Stimulated activated naive CD8-positive, alpha-beta T cell treated with anti-CD3 and anti-CD28 coated beads, Interleukin-15, amount 100 ng/mL, for 72 hours (primary cell): ENCODE measurements around the gene CCNQ.

Experiments
- ATAC-seq: fragments of 150-1000 bp; cut with Tn5 transposase; 2 replicates; pipeline ENCODE4 v1.10.0; 2021; ENCODE audit warnings: mild to moderate bottlenecking, moderate library complexity
- DNase-seq, 2 donors: peaks; one replicate each; pipeline ENCODE4 v3.0.0; 2021 to 2022
- H3K27ac Mint-ChIP-seq, 2 donors: one replicate each; pipeline ENCODE4 v1.8.0; 2022; ENCODE audit warnings: mild to moderate bottlenecking in 2 of 2, mixed read lengths in 2 of 2, moderate library complexity in 2 of 2
- H3K27me3 Mint-ChIP-seq: one replicate; pipeline ENCODE4 v1.8.0; 2022; ENCODE audit warnings: mixed read lengths
- H3K4me1 Mint-ChIP-seq: one replicate; pipeline ENCODE4 v1.8.0; 2022; ENCODE audit warnings: mild to moderate bottlenecking, mixed read lengths
- H3K4me3 Mint-ChIP-seq, 2 donors: one replicate each; pipeline ENCODE4 v1.8.0; 2022; ENCODE audit warnings: mild to moderate bottlenecking in 2 of 2, mixed read lengths in 2 of 2, moderate library complexity in 1 of 2
- H3K9me3 Mint-ChIP-seq, 2 donors: one replicate each; pipeline ENCODE4 v1.8.0; 2022; ENCODE audit warnings: mixed read lengths in 2 of 2

CCNQ gene

DNA sequence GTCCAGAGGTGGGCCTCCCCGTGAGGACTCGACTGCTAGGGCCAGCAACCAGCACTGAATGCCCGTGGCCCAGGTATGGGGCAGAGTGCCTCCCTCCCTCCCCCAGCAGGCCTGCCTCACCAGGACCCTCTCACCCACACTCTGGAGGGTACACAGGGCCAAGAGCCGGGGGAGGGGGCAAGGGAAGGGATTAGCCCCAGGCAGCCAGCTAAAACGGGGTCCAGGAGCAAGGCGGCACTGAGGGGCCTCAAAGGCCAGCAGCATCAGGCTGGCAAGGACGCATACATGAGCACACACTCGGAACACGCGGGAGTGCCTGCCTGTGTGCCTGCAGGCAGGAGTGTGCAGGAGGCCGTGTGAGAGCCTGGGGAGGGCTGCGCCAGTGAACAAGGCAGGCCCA, 29.7 kb upstream of the CCNQ start:
- Mint-ChIP-seq H3K4me1 (no peaks in the 10 kb centered on the region), H3K27me3 (no peaks in the 10 kb centered on the region), H3K27ac (no peak overlapping the region), H3K4me3 (no peak overlapping the region), H3K9me3 (no peaks in the 10 kb centered on the region)
- no peak for ATAC-seq
- no peak for DNase-seq

DNA sequence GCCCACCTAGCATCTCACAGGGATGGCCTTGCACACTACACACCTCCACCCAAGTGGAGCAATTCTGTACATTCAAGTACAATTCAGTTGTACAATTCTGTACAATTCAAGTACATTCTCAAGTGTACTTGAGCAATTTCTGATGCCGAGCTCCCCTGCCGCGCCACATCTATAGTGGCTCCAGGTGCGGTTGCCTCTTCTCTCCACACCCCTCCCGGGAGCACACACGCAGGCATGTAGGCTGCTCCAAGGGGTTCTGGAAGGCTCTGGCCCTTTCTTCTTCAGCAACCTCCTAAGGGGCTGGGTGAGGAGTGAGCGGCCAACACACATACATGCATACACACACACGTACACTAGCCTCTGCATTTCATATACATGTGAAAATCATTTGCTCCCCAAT, 29.2 kb upstream of the CCNQ start:
- H3K4me1 Mint-ChIP-seq, result no peaks in the 10 kb centered on the region
- H3K4me3 Mint-ChIP-seq, result no peak overlapping the region
- no peaks in the 10 kb centered on the region for H3K9me3 Mint-ChIP-seq
- ATAC-seq (no peak), DNase-seq (no peak)
- H3K27ac Mint-ChIP-seq, result no peak overlapping the region
- no peaks in the 10 kb centered on the region for H3K27me3 Mint-ChIP-seq

DNA sequence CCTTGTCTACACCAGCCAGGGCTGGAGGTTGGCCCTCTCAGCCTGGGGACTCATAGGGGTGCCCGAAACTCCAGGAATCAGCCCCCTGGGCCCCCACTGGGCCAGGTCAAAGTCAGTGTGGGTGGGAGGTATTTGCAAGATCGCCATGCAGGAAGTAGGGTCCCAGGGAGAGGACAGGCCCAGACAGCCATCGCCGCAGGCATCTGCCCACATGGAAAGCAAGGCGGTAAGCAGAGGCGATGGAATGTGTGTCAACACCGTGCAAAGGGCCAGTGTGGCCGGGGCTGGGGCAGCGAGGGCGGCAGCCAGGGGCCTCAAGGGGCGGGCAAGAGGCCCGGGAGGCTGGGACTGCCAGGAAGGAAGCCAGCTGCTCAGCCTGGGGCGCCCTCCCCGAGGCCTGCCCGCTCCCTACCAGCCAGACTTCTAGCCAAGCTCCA, 28.8 kb upstream of the CCNQ start:
- no peak overlapping the region for H3K4me3 Mint-ChIP-seq
- no peaks in the 10 kb centered on the region for H3K27me3 Mint-ChIP-seq
- H3K4me1 Mint-ChIP-seq, result no peaks in the 10 kb centered on the region
- no peak for DNase-seq
- no peak for ATAC-seq
- no peaks in the 10 kb centered on the region for H3K9me3 Mint-ChIP-seq
- no peak overlapping the region for H3K27ac Mint-ChIP-seq

DNA sequence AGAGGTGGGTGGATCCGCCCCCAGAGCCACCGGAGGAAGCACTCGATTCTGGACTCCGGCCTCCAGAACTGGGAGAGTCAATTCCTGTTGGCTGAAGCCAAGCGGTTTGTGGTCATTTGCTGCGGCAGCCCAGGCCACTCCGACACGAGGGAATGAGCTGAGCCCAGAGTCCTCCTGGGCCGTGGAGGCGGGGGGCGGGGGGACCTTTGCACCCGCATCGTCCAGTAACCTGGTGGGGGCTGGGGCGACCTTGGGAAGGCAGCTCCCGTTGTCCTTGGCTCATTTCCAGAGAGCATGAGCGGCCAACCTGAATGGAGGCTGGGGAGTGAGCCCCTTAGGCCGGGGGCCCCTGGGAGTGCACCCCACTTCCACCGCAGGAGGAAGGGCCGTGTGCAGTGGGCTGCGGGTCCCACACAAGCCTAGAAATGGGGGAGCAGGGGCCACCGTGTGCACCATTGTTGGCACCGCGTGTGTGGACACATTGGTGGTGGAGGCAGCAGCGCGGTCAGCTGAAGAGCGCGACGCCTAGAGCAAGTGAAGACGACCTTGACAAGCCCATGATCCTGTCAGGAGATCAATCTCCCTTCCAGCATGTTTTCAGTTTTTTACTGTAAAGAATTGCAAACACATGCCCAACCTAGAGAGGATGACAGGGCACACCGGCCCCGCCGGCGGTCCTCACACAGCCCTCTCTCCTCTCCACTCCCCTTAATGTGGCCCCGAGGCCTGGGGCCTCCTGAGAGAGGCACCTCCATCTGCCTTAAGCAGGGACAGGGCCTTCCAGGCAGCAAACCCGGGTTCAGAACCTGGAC, 28.1 kb upstream of the CCNQ start:
- no peak for DNase-seq
- Mint-ChIP-seq H3K4me1 (no peaks in the 10 kb centered on the region), H3K9me3 (no peaks in the 10 kb centered on the region), H3K27me3 (no peaks in the 10 kb centered on the region), H3K27ac (no peak overlapping the region), H3K4me3 (no peak overlapping the region)
- no peak for ATAC-seq

DNA sequence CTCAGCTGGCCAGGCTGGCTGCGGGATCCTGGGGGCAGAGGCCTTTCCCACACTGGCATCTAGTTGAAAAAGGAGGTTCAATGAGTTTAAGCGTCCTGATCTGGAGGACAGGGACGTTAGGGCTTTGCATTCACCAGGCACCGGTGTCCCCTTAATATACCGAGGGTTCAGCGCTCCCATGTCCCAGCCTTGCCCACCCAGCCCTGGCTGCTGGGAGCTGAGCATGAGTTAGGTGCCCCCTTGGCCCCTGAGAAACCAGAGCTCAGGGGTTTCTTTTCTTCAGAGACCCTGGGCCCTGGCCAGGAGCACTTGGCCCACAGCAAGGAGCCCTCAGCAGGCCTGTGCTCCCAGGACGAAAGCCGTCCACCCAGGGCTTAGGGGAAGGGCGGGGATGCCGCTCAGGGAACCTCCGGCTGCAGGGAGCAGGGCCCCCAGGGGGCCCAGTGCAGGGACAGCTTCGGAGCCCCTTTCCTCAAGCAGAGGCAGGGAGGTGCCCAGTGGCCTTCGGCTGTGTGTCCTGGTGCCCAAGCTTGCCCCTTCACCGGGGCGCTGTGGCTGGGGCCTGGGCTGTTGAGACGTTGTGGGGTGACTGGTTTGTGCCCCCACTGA, 27.2 kb upstream of the CCNQ start:
- Mint-ChIP-seq H3K4me1 (no peaks in the 10 kb centered on the region), H3K27me3 (no peaks in the 10 kb centered on the region), H3K4me3 (no peak overlapping the region), H3K27ac (no peak overlapping the region), H3K9me3 (no peaks in the 10 kb centered on the region)
- no peak for DNase-seq
- ATAC-seq, result no peak

DNA sequence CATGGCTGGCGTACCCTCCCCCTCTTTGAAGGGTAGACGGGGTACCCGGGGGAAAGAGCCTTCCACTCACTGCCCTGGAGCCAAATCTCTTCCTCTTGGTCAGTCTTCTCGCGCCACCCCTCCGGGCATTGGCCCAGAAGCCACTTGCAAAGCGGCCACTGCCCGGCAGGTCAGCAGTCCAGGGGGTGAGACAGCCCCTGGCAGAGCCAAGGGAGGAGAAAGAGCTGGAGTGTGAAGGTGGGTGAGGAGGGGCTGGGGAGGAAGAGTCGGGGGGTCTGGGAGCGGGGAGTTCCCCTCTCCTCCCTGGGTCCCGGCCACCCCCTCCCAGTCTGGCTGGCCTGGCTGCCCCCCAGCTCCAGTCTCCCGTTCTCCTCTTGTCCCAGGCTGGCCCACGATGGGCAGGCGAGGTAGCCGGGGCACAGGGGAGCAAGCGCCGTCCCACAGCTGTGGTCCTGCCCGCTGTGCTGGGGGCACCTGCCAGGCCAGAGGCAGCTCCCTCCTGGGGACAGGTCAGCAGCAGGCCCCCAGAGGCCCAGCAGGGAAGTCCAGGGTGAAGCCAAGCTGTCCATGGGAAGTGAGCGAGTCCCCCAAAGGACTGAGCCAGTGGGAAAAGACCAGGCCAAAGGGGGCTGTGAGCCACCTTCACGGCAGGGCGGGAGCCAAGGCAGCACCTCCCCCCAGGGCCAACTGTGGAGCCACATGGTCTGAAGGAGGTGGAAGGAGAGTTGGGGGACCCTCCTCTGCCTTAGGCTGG, 26.5 kb upstream of the CCNQ start:
- Mint-ChIP-seq H3K4me1 (no peaks in the 10 kb centered on the region), H3K9me3 (no peaks in the 10 kb centered on the region), H3K27me3 (no peaks in the 10 kb centered on the region), H3K4me3 (no peak overlapping the region), H3K27ac (no peak overlapping the region)
- DNase-seq (no peak), ATAC-seq (no peak)

DNA sequence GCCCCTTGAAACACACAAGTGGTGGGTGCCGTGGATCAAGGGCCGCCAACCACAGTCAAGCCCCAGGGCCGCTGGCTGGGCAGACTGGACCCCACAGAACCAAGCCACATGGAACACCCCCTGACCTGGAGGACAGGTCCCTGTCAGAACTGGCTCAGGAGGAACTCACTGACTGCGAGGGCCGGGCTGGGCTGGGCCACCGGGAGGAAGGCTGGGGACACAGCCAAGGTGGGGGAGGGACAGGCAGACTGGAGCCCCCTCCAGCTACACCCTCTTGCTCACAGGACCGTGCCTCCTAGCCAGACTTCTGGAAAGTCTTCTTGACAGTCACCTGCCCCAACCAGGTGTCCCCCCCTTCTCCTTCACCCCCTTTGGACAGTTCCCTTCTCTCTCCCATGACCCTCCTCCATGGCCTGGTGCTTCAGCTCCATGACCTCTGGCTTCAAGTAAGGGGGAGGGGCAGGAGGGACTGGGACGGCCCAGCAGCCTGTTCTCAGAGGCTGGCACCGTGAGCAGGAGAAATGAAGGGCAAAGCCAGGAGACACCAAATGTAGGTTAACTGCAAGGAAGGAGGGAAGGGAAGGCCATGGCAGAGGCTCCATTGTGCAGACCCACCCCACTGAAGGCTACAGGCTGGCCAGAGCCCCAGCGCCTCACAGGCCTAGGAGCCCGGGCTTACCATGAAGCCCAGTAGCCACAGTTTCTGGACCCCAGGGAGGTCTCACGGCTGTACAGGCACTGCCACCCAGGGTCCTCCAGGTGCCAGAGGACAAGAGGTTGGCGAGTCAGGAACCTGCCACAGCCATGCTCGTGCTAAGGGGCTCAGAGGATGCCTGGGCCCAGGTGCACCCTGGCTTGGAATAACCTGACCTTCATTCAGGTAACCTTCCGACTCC, 25.5 kb upstream of the CCNQ start:
- H3K4me1 Mint-ChIP-seq, result no peaks in the 10 kb centered on the region
- no peak for ATAC-seq
- no peak overlapping the region for H3K27ac Mint-ChIP-seq
- no peaks in the 10 kb centered on the region for H3K9me3 Mint-ChIP-seq
- DNase-seq, result no peak
- H3K27me3 Mint-ChIP-seq, result no peaks in the 10 kb centered on the region
- no peak overlapping the region for H3K4me3 Mint-ChIP-seq

DNA sequence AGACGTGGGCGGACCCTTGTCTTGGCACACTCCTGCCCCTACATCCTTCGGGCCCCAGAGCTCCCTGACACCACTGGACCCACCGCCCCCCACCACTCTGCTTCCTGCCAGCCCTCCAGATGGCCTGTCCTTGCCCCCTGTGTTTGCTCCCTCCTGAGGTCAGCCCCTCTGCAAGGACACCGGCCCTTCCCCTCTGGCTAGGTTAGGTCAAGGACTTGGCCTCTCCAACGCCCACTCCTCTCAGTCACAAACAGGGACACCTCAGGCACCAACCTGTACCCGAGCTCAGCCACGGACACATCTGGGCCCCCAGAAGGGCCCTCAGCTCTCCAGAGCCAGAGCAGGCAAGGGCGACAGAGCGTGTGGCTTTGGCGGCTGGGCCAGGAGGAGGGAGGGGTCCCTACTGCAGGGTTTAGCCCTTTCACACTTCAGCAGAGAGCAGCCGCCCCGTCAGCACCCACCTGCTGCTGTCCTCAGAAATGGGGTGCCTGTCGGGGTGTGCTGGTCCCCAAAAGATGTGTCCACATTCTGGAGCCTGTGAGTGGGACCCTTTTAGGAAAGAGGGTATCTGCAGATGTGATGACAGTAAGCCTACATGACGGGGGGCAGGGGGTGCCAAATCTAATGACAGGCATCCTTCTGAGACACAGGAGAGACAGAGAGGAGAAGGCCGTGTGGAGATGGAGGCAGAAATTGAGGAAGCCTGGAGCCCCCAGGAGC, 24.5 kb upstream of the CCNQ start:
- Mint-ChIP-seq H3K4me1 (no peaks in the 10 kb centered on the region), H3K27ac (no peak overlapping the region), H3K4me3 (no peak overlapping the region), H3K9me3 (no peaks in the 10 kb centered on the region), H3K27me3 (no peaks in the 10 kb centered on the region)
- no peak for DNase-seq
- ATAC-seq, result no peak

DNA sequence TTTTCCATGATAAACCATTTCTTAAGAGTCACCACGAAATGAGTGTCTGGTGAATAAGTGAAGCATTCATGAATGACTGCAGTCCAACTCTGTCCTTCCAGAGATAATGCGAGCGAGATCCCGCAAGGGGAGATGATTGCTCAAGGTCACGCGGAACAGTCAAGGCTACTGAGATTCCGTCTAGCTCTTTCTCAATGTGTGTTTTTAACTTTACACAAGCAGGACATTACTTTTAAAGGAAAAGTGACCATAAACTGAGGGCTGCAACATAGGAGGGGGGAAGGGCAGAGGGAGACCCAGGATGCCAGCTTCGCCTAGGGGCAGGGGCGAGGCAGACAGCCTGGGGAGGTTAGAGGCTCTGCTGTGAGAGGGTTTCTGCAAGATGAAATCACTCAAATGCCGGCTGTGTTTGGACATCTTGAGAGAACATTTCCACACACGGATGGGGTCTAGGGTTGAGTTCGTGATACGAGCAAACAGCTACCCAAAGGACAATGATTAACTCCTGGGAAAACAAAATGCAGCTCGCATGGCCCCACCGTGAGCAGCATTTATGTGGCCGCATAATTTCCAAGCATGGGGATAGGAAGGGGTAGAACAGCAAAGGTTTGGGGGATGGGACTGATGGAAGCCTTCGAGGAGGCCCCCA, 23.8 kb upstream of the CCNQ start:
- H3K27ac Mint-ChIP-seq, result no peak overlapping the region
- no peak overlapping the region for H3K4me3 Mint-ChIP-seq
- no peak for DNase-seq
- H3K9me3 Mint-ChIP-seq, result no peaks in the 10 kb centered on the region
- H3K4me1 Mint-ChIP-seq, result no peaks in the 10 kb centered on the region
- H3K27me3 Mint-ChIP-seq, result no peaks in the 10 kb centered on the region
- ATAC-seq, result no peak

DNA sequence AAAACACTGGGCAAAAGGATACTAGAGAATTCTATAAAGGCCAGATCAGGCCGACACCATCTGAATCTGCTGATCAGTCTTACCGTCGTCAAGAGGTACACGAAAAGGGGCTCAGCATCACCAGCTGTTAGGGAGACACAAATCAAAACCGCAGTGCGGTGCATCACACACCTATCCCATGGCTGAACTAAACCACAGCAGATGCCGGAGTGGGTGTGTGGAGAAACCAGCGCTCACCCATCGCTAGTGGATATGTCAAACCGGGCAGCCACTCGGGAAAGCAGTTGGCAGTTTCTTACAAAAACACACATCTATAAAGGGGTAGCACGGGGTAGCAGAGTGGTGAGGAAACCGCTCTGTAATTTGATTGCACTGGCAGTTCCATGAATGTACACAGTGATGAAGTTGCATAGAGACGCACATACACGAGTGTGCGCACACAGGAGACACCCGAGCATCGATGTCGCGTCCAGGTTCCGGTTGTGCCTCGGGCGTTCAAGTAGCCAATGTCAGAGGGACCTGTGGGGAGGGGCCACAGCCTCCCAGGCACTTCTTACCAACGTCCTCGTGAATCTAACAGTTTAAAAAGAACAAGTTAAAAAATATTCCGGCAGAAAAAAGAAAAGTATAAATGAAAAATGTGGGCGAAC, 23.1 kb upstream of the CCNQ start:
- DNase-seq (no peak), ATAC-seq (no peak)
- no peaks in the 10 kb centered on the region for H3K27me3 Mint-ChIP-seq
- no peaks in the 10 kb centered on the region for H3K4me1 Mint-ChIP-seq
- H3K27ac Mint-ChIP-seq, result no peak overlapping the region
- no peak overlapping the region for H3K4me3 Mint-ChIP-seq
- H3K9me3 Mint-ChIP-seq, result no peaks in the 10 kb centered on the region

DNA sequence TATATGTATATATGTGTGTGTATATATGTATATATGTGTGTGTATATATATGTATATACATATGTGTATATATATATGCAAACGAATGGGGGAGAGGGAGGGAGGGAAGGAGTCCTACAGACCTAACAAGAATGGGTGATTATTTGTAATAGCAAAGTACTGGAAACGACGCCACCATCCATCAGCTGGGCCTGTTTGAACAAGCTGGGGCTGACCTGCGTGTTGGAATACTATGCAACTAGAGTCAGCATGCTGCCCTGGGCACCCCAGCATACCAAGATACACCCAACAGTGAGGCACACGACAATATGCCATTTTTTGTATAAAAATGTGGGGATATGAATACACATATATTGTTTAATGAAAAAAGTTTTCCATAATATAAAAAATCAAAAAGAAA, 21.6 kb upstream of the CCNQ start:
- no peak overlapping the region for H3K4me3 Mint-ChIP-seq
- H3K9me3 Mint-ChIP-seq, result no peaks in the 10 kb centered on the region
- H3K27ac Mint-ChIP-seq, result no peak overlapping the region
- H3K4me1 Mint-ChIP-seq, result no peaks in the 10 kb centered on the region
- no peak for DNase-seq
- ATAC-seq, result no peak
- H3K27me3 Mint-ChIP-seq, result no peaks in the 10 kb centered on the region

DNA sequence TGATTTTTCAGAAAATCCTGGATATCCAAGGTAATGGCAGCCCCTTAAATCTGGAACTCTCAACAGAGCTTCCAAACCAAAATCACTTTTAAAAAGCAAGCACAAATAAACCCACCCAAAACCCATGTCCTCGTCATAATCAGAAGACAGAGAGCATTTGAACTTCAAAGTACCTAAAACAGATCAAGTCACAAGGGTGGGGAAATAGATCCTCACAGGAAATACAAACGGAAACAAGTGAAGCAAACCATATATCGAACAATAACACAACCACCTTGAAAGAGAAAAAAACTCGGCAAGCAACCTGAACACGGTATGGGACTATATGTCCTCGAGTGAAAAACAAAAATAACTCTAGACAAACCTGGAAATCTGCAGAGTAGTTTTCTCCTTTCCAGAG, 15.9 kb upstream of the CCNQ start:
- Mint-ChIP-seq H3K4me3 (no peak overlapping the region), H3K27me3 (no peaks in the 10 kb centered on the region), H3K9me3 (no peaks in the 10 kb centered on the region), H3K27ac (no peak overlapping the region), H3K4me1 (peaks cover 13% of the 10 kb centered on the region)
- DNase-seq (no peak), ATAC-seq (no peak)

DNA sequence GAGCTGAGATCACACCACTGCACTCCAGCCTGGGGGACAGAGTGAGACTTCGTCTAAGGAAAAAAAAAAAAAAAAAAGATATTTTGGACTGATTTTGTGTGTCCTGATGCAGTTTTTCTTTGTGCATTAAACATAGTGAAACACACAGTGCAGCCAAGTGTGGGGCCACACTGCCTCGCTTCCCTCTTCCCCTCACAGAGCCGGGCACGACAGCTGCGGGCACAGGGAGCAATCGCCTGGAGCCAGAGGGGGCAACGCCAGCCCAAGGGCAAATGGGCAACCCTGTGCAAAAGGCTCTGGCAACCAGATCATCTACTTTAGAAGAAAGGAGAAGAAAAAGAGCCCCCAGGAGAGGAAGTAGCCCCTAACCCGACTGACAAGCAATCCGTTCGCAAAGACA, 13.5 kb upstream of the CCNQ start:
- ATAC-seq, result no peak
- peaks cover 21% of the 10 kb centered on the region for H3K4me1 Mint-ChIP-seq
- no peak for DNase-seq
- H3K4me3 Mint-ChIP-seq, result no peak overlapping the region
- no peaks in the 10 kb centered on the region for H3K27me3 Mint-ChIP-seq
- H3K27ac Mint-ChIP-seq, result no peak overlapping the region
- no peaks in the 10 kb centered on the region for H3K9me3 Mint-ChIP-seq
